T1000 (cell line): Measurements from ENCODE around the gene CTDSP2.
A peak's percentile ranks its signal among the peaks of the same experiment; 100 is the strongest.
"Not testable (repeated sequence)": the region's sequence is repeated elsewhere in the genome, so short reads cannot be mapped to it uniquely, and the experiment has no call there.

Experiments
- DNase-seq: peaks from one replicate; lab custom pipeline; 2025; ENCODE audit warnings: mixed read lengths; lab: John Stamatoyannopoulos, UW

Gene CTDSP2, protein sequence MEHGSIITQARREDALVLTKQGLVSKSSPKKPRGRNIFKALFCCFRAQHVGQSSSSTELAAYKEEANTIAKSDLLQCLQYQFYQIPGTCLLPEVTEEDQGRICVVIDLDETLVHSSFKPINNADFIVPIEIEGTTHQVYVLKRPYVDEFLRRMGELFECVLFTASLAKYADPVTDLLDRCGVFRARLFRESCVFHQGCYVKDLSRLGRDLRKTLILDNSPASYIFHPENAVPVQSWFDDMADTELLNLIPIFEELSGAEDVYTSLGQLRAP

DNA sequence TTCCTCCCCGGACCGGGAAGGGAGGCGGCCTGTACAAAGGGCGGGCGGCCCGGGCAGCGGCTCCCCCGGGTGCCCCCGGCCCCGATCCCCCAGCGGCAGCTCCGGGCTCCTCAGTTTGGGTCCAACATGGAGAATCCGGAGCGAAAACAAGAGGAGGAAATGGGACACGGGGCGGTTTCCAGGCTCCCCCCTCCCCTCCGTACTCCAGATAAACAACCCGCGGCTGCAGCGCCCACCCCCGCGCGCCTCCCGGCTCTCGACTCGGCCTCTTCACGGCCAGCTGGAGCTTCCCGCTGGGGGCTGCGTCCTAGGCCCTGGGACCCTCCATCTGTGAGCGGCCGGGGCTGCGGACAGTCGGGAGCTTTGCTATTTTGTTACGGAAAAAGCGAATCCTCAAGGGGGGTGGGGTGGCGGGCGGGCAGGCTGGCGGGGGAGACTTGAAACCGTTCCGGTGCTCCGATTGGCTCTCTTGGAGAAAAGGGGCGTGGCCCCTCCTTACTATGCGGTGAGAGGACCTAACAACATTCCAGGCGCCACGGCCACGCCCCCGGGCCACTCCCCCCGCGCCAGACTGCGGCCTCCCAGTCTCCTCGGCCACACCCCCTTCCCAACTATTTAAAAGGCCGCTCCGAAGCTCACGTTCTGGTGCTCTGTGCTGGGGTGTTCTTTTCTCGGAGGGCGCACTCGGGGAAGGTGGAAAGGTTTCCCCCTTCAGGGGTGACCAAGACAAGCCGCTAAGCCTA is at the start of gene CTDSP2:
Gene CTDSP2, minus strand, starts transcription at position 153 of the 743 bp plus-strand sequence. CDS start 294 bp downstream, outside the sequence.
- peak; percentile 97 for DNase-seq

DNA sequence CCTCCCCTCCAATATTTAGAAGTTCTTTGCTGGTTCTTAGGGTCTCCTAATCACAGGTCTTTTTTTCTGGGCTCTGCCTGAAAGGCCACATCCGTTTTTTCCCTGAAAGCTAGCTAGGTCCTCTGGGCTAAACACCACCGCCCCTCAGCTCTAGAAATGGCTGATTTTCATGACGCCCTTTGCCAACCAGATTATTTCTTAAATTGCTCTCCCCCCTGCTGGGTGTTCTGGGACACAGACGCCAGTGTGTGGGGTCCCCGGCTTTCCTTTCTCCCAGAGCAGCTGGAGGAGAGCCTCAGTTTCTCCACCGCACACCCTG is 49.5 kb upstream of the CTDSP2 start:
- DNase-seq, result no peak

DNA sequence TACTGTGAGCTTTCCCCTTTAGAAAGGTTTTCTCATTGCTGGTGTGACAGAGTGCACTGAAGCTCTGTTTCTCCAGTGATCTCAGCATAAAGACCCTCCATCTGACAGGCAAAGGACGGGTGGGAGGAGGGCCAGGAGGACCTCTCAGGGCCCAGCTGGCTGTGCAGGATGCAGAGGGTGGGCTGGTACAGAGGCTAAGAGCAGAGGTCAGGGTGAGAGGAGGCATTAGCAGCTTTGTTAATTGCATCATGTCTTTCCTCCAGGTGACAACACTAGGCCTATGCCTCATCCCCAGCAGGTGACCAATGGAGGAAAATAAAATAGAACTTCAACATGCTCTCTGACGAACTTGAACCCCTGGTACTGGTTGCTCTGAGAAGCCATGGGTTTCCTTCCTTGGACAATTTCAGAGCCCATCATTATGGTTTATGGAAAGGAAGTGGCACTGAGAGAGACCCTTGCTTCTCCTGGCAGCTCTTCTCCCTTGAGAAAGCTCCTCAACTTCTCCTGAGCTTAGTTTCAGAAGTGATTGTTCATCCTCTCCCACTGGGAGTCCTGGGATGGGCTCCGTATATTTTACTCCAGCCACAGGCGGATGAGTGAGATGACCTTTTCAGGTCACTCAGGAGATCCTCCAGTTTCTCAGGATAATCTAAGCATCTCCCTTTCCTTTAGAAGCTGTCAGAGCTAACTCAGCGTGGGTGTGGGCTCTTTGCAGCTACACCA is 49.0 kb upstream of the CTDSP2 start:
- DNase-seq, result peak; percentile 14

DNA sequence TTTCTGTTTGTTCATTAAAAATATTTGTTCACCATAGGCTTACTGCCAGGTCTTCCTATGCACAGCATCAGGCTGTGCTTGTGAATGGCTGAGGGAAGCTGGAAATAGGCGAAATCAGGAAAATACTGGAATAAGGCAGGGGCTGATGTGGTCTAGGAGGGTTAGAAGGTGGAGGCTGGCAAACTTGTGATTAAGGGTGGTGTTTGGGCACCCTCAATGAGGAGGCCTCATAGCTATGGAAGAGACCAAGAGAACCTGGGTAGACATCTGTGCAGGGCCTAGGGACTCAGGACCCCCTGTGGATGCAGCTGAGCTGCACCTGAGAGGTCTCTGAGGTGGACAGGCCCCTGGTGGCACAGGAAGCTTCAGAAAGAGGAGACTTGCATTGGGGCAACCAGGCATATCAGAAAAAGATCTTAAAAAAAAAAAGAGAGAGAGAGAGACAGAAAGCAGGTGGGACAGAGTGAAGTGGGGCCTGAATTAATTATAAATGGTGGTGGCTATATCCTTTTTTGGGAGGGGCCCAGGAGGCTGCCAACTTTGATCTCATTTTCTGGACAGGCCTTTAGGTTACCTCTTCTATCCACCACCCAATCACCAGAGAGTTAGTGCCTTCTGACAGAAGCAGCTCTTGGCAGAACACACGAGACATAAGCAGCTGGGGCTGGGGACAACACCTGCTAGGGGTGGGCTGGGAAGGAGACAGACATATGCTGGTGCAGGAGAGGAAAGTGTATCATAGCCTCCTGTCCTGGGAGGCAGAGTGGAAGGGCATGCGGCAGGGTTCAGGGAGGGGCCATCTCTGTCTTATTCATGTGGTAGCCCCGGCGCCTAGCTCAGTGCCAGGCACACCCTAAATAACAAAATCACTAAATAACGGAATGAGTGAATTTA is 48.1 kb upstream of the CTDSP2 start:
- DNase-seq, result no peak

DNA sequence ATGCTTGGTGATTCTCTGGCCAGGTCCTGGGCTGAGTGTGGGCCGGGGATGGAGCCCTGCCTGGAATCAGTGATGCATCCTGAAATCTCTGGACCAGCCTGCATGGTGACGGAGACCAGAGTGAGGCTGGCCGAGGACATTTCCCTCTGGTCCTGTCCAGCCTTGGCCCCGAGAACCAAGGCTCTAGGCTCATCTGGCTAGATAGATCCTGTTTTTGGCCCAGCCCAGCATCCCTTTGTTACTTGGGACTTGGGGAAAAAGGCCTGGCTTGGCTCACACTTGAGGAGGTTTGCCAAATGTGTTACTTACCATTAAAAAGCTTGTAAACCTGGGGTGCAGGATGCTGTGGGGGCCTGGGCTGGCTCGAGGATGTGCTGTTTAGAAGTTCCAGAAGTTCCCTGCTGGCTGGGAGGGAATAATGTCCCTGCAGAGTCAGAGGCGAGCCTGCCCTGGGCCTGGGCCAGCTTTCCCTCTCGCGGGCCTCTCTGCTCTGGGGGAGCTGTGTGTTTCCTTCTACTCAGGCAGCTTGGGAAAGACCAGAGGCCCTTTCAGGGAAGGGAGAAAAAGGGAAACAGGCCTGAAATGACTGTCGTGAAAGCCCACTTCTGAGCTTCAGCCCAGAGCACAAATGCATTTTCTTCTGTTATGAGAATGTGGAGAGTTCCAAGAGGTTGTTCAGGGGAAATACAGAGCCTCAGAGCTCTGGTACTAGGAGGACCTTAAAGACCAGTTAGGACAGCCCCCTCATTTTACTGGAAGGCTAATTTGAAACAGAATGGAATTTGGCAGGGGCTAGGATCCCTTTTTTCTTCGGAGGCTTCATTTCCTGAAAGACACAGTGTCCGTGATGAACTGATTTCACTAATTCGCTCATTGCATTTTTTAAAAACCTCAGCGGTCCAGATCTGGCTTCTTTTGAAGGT is 47.2 kb upstream of the CTDSP2 start:
- DNase-seq, result peak; percentile 58

DNA sequence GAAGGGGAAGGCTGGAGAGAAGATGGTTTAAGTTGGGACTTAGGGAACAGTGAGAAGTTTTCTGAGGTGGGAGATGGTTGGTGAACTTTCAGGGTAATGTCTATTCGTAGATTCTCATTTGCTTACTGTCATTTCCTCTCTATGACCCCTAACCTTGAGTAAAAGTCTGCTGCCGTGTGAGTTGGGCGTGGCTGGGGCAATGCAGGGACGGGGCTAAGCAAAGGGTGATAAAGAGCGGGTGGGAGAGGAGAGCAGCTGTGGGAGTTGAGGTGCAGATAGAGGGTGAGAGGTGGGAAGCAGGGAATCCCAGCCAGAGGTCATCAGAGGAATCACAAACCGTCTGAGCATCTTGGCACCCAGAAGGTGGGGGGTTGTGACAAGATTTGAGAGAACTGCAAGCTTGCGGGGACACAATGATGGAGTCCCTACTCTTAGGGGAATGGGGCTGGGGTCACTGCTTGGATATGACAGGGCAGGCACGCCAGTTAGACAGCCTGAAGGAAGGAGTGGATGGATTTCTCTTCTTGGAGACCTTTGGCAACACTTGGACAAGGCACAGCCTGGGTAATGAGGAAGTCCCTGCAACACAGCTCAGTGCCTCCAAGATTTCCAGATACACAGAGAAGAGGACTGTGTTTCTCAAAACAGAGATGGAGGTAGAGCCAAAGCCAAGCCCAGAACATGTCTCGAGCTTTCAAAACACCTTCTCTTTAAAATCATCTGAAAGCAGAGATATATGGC is 45.9 kb upstream of the CTDSP2 start:
- no peak for DNase-seq

DNA sequence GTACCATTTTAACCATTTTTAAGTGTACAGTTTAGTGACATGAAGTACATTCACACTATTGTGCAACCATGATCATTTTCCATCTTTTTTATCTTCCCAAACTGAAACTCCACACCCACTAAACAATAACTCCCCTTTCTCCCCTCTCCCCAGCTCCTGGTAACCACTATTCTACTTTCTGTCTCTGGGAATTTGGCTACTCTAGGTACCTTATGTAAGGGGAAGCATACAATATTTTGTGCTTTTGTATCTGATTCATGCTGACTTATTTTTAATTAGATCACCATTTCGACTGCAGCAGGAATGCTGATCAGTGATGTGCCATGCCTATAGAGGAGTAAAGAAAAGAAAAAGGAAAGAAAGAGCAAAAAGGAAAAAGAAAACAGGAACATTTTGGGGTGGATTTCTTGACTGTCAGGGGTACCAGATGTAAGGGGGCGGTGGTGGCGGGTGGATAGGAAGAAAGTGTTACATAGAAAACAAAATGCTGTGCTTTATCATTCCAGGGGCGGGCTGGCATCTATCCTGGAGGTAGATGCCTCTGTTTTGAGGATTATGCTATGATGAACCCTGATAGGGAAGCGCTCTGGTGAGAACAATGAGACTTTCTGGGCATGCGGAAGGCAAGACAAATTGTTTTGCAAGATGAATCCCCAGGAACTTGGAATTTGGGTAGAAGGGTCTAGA is 45.2 kb upstream of the CTDSP2 start:
- DNase-seq, result no peak

DNA sequence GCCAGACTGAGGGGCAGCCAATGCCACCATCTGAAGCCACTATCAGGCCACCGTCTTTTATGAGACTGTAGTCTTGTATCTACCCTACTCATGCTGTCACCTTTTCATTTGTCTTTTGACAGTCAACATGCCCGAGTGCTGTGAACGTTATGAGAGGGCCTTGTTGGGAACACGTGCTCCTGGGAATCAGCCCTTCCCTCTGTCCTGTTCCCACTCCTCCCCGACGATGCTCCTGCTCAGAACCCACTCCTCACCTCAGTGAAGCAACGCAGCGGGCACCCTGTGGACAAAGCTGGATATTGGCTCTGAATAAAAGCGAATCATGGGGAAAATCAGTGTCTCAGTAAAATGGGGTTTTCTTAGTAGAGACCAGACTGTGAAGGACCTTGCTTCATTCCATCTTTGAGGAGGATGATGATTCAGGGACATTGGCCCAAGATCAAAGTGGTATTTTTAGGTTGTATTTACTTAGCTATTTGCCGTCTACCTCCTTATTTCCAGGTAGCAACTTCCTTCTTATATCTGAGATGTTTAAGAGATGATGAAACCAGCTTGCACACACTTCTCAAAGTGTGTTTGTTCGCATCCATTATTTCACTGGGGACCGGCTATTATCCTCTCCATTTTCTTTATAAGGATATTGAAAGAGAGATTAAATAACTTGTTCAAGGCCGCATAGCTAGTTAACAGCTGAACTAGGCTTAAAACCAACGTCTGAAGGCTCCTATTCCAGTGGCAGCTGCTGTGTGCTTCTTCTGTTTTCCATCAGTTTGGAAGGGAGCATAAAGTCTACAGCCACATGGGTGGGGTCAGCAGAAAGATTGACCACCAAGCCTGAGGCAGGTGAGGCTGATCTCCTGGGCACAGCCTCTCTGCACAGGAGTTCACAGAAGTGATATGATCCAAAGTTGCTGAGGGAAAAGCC is 43.9 kb upstream of the CTDSP2 start:
- DNase-seq, result no peak

DNA sequence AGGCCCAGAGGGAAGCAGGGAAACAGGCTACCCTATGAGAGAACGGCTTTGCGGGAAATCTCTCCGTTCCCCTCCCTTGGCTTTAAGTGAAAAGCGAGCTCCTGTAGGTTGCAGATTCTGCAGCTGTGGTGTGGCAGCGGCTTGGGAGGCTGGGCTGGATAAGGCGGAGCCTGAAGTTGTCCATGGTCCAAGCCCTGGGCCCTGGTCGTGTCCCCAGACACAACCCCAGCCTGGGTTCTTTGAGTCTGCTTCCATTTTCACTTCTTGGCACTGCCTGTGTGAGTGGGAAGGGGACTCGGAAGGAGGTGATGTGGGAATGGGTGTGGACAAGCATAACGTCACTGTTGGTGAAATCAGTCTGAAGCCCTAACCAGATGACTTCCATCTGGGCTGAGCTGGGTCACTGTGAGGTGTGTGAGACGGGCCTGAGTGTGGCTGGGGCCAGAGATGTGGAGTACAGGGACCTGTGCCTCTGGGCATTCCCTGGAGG is 43.0 kb upstream of the CTDSP2 start:
- DNase-seq, result no peak

DNA sequence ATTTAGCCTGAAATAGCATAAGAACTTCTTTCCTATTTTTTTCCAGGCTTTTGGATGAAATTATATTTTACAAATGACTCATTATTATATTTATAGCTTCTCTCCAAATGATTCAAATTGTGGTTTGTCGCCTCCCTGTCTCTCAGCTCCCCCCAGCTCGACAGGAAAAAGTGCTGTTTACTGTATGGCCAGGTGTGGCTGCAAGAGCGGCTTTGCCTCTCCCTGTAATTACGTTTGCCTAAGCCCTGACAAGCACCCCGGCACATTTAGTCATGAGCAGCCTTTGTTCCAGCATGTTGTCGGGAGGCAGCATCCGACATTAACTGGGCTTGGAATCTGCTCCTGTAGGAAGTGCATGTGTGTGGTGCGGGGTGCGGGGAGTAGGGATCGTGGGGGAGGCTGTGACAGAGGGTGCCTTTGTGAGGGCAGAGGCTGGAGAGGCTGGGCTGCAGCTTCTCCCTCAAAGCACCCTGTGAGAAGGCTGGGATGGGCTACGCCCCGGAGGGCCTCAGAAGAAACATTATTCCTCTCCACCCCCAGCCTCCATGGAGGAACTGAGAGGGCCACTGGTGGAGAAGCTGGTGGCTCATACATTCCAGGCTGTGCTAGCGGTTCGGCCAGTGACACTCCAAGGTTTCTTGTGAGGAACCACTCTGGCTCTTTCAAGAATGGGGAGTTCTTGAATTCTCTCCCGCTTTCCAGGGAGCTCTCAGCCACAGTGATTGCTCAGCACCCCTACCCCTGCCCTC is 42.1 kb upstream of the CTDSP2 start:
- DNase-seq, result peak; percentile 36

DNA sequence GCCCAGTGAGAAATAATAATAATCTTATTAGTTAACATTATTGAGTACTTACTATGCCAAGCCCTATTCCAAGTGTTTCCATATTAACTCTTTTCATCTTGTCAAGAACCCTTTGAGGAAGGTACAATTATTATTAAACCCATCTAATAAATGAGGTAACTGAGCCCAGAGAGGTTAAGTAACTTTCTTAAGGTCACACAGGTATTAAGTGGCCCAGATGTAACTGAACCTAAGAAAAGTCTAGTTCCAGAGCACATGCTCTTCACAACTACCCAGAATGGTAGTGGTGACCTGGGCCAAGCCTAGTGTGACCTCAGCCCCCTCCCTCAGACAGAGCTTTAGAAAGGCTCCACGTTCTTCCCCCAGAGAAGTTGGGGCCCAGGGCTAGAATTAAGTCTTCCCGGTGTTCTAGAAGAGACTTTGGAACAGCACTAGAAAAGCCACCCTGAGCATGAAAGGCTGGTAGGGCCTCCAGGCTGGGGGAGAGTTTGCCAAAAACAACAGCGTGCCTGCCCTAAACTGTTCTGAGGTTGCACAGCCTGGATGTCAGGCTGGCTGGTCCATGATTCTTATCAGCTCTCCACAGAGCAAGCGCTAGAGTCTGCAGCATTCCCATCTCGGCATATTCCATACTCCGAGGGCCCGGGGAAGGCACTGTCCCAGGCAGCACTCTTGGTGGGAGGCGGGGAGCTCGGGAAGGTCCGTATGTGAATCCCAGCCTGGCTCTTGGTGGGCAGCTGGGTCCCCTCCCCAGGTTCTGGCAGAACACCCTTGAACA is 41.3 kb upstream of the CTDSP2 start:
- peak; percentile 36 for DNase-seq

DNA sequence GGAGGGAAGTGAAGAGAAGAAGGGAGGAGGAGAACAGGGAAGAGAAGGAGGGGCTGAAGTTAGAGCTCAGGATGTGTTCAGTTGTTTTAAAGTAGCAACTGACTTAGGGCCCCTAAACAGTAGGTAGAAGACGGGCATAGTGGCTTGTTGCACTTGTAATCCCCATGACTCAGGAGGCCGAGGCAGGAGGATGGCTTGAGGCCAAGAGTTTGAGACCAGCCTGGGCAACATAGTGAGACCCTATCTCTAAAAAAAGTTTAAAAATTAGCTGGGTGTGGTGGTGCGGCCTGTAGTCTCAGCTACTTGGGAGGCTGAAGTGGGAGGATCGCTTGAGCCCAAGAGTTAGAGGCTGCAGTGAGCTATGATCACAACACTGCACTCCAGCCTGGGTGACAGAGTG is 40.4 kb upstream of the CTDSP2 start:
- DNase-seq, result not testable (repeated sequence)

DNA sequence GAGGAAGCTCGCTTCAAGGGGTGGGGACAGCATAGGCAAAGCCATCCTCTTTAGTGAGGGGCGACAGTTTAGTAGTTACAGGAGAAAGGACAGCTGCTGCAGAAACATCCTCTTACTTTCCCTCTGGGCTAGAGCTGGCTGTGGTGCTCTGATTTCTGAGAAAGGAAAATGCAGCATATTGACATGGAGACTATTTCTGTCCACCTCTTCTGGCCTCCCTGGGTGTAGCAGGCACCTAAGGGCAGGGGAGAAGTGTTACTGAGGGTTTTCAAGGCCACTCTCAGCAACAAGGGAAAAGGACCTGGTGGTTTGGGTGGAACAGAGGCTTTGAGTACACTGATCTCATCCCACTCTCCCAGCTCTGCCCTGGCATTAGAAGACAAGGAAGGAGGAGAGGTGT is 40.0 kb upstream of the CTDSP2 start:
- DNase-seq, result no peak

DNA sequence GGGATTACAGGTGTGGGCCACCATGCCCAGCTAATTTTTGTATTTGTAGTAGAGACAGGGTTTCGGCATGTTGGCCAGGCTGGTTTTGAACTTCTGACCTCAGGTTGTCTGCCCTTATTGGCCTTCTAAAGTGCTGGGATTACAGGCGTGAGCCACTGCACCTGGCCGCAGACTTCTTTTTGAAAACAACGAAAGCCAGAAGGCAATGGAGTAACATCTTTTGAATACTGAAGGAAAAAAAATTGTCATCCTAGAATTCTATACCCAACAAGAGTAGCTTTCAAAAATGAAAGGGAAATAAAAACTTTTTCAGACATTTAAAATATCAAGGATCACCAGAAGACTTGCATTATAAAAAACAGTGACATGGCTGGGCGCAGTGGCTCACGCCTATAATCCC is 38.7 kb upstream of the CTDSP2 start:
- DNase-seq, result no peak

DNA sequence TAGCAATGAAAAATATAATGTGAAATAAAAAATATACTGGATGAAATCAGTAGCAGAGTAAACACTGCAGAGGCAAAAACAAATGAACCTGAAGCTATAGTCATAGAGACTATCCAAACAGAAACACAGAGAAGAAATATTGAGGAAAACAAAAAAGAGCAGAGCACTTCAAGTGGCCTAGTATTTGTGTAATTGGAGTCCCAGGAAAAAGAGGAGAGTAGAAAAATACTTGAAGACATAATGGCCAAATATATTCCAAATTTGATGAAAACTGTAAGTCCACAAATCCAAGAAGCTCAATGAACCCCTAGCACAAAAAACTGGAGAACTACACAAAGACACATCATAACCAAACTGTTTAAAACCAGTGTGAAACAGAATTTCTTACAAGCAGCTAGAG is 37.2 kb upstream of the CTDSP2 start:
- DNase-seq, result no peak

DNA sequence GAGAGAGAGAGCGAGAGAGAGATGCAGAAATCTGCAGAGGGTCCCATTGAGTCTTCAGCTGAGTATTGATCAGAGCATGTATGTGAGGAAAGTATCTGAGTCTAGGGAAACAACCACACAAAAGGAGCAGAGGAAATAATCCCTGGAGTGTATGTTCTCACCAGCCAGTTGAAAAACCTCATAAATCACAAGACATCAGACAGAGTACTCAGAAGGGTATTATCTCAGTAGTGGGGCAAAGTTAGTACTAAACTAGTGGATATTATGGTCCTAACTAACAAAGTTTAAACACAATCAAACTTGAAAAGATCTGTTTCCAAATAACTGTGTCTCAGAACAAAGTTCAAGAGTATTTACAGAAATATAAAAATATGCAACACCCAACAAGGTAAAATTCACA is 36.5 kb upstream of the CTDSP2 start:
- DNase-seq, result no peak

DNA sequence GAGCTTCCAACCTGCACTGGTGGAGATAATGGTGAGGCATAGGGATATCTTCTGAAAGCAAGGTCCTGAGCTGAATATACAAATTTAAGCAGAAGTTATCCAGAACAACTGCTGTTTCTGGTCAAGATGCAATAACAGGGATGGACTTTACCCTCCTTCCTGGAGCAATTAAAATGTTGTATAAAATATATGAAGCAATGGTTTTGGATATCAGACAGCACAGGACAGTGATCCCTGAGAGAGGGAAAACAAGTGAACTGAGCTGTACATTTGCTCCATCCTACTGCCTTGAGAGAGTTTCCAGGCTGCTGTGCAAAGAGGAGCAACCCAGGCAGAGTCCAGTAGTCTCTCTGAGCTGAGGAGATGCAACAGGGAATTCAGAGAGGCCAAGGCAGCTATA is 36.0 kb upstream of the CTDSP2 start:
- DNase-seq, result no peak
